Measurements from ENCODE around the gene DGAT2.

DGAT2 gene

GRCh38 chr11:75802021-75802912 is 33.7 kb downstream of the DGAT2 start:
- no peak overlapping the region for H3K27ac ChIP-seq (ENCODE audit: extremely low read depth, low read depth, low read length)
- POLR2A ChIA-PET, result no interaction called here
- CTCF ChIA-PET, result interaction anchor here (0.5 to 3.8 kb wide), 28 partner anchors 9 to 516 kb away, joined by 3 to 63 read pairs (median 4); no protein-coding TSS in a partner anchor
- no peaks in the 10 kb centered on the region for H3K9me3 ChIP-seq (ENCODE audit: control insufficient read depth, insufficient read depth, low read depth, low read length)
- H3K4me3 ChIP-seq (ENCODE audit: low read depth, low read length), result no peak overlapping the region
- no peak for TF ChIP-seq ZNF16 (tag by site-specific recombination; IDR thresholded peaks at IDR 0.05; ENCODE audit: low read depth)
- peak; percentile 50; the same call in 1 of the 2 replicates for TF ChIP-seq EGR2 (tag by site-specific recombination; IDR thresholded peaks at IDR 0.05; ENCODE audit: low read depth)
- TF ChIP-seq SCRT2 (tag by site-specific recombination; IDR thresholded peaks at IDR 0.05), result no peak
- no peak for TF ChIP-seq ZNF639 (tag by site-specific recombination; IDR thresholded peaks at IDR 0.05)
- no peak for TF ChIP-seq ZNF610 (tag by site-specific recombination; IDR thresholded peaks at IDR 0.05; ENCODE audit: borderline replicate concordance)
- TF ChIP-seq ZNF777 (tag by site-specific recombination; IDR thresholded peaks at IDR 0.05; ENCODE audit: borderline replicate concordance), result no peak
- no peak for TF ChIP-seq ZNF704 (tag by site-specific recombination; IDR thresholded peaks at IDR 0.05)
- peak; percentile 55 for TF ChIP-seq ZFHX2 (tag by site-specific recombination; conservative IDR thresholded peaks at IDR 0.05)
- no peak for TF ChIP-seq ZNF157 (tag by site-specific recombination; IDR thresholded peaks at IDR 0.05)
- no peak for TF ChIP-seq ZNF488 (tag by site-specific recombination; IDR thresholded peaks at IDR 0.05)
- no peak for TF ChIP-seq ZNF138 (tag by site-specific recombination; IDR thresholded peaks at IDR 0.05; ENCODE audit: borderline replicate concordance)
- TF ChIP-seq KLF9 (tag by site-specific recombination; IDR thresholded peaks at IDR 0.05; ENCODE audit: low read depth), result no peak
- no peaks in the 10 kb centered on the region for H3K4me1 ChIP-seq (ENCODE audit: control insufficient read depth, insufficient read depth, low read length)
- no peaks in the 10 kb centered on the region for H3K36me3 ChIP-seq (ENCODE audit: control insufficient read depth in 2 of 2, insufficient read depth in 1 of 2, low read length in 2 of 2)

GRCh38 chr11:75802913-75803820 is 34.6 kb downstream of the DGAT2 start:
- TF ChIP-seq ZNF654 (tag by site-specific recombination; IDR thresholded peaks at IDR 0.05; ENCODE audit: low read depth) (peak; percentile 64), CTCF (tag by site-specific recombination; IDR thresholded peaks at IDR 0.05) (peak; percentile 53), OVOL3 (tag by site-specific recombination; IDR thresholded peaks at IDR 0.05) (no peak)
- Histone ChIP-seq H3K4me3 (ENCODE audit: low read depth, low read length) (no peak overlapping the region), H3K9me3 (ENCODE audit: control insufficient read depth, insufficient read depth, low read depth, low read length) (no peaks in the 10 kb centered on the region), H3K27ac (ENCODE audit: extremely low read depth, low read depth, low read length) (no peak overlapping the region), H3K36me3 (ENCODE audit: control insufficient read depth in 2 of 2, insufficient read depth in 1 of 2, low read length in 2 of 2) (no peaks in the 10 kb centered on the region), H3K4me1 (ENCODE audit: control insufficient read depth, insufficient read depth, low read length) (no peaks in the 10 kb centered on the region)
- ChIA-PET POLR2A (no interaction called here), CTCF (interaction anchor here (0.5 to 3.8 kb wide), 26 partner anchors 8 to 515 kb away, joined by 3 to 63 read pairs (median 5); no protein-coding TSS in a partner anchor)

Data from HEK293 (cell line).